ENCODE results near the gene ERN1. TPM values are rescaled to one million over a fixed set of nuclear protein-coding genes. Genes with fewer than 3 reads are reported as not detected.

ERN1 gene
- total RNA-seq, 1 donor: 12.7 TPM

GRCh38 chr17:64048805-64049204 lies 81.1 kb downstream of the ERN1 start:
- Histone ChIP-seq H3K79me2 (ENCODE audit: insufficient read depth, low read length) (no peaks in the 10 kb centered on the region), H3K36me3 (ENCODE audit: insufficient read depth, low read length) (peaks cover 69% of the 10 kb centered on the region), H3K27me3 (ENCODE audit: insufficient read depth, low read length) (no peaks in the 10 kb centered on the region), H4K20me1 (ENCODE audit: insufficient read depth, low read length) (no peaks in the 10 kb centered on the region), H2AFZ (ENCODE audit: low read length) (no peak overlapping the region), H3K4me1 (ENCODE audit: insufficient read depth, low read length) (no peaks in the 10 kb centered on the region), H3K9me3 (ENCODE audit: low read depth, low read length) (no peaks in the 10 kb centered on the region), H3K4me3 (ENCODE audit: insufficient read depth, low read length) (no peak overlapping the region), H3K4me2 (ENCODE audit: insufficient read depth, low read length) (no peak overlapping the region), H3K27ac (ENCODE audit: low read depth, low read length) (no peak overlapping the region)
- no peak for TF ChIP-seq CTCF (IDR thresholded peaks at IDR 0.05; ENCODE audit: extremely low read depth, low read depth, low read length)
- no peak for DNase-seq (ENCODE audit: insufficient read length, low spot score, missing footprints)

GRCh38 chr17:64045176-64045575 lies 84.8 kb downstream of the ERN1 start:
- Histone ChIP-seq H3K27me3 (ENCODE audit: insufficient read depth, low read length) (no peaks in the 10 kb centered on the region), H4K20me1 (ENCODE audit: insufficient read depth, low read length) (no peaks in the 10 kb centered on the region), H3K27ac (ENCODE audit: low read depth, low read length) (no peak overlapping the region), H3K9me3 (ENCODE audit: low read depth, low read length) (no peaks in the 10 kb centered on the region), H3K79me2 (ENCODE audit: insufficient read depth, low read length) (no peaks in the 10 kb centered on the region), H3K4me2 (ENCODE audit: insufficient read depth, low read length) (no peak overlapping the region), H3K36me3 (ENCODE audit: insufficient read depth, low read length) (peaks cover 53% of the 10 kb centered on the region), H3K4me1 (ENCODE audit: insufficient read depth, low read length) (no peaks in the 10 kb centered on the region), H2AFZ (ENCODE audit: low read length) (no peak overlapping the region), H3K4me3 (ENCODE audit: insufficient read depth, low read length) (no peak overlapping the region)
- no peak for TF ChIP-seq CTCF (IDR thresholded peaks at IDR 0.05; ENCODE audit: extremely low read depth, low read depth, low read length)
- no peak for DNase-seq (ENCODE audit: insufficient read length, low spot score, missing footprints)

- H3K27ac ChIP-seq (ENCODE audit: low read depth, low read length): no peak overlapping the region
- H3K9me3 ChIP-seq (ENCODE audit: low read depth, low read length): no peaks in the 10 kb centered on the region
- no peak for TF ChIP-seq CTCF (IDR thresholded peaks at IDR 0.05; ENCODE audit: extremely low read depth, low read depth, low read length)
- no peak overlapping the region for H2AFZ ChIP-seq (ENCODE audit: low read length)
- no peak overlapping the region for H3K4me2 ChIP-seq (ENCODE audit: insufficient read depth, low read length)
- no peak for DNase-seq (ENCODE audit: insufficient read length, low spot score, missing footprints)
- peaks cover 40% of the 10 kb centered on the region for H3K36me3 ChIP-seq (ENCODE audit: insufficient read depth, low read length)
- no peaks in the 10 kb centered on the region for H3K27me3 ChIP-seq (ENCODE audit: insufficient read depth, low read length)
- no peaks in the 10 kb centered on the region for H3K4me1 ChIP-seq (ENCODE audit: insufficient read depth, low read length)
- H4K20me1 ChIP-seq (ENCODE audit: insufficient read depth, low read length): no peaks in the 10 kb centered on the region
- no peaks in the 10 kb centered on the region for H3K79me2 ChIP-seq (ENCODE audit: insufficient read depth, low read length)
- H3K4me3 ChIP-seq (ENCODE audit: insufficient read depth, low read length): no peak overlapping the region
Measured at GRCh38 chr17:64042700-64043485, 87.1 kb downstream of the ERN1 start.

- no peaks in the 10 kb centered on the region for H4K20me1 ChIP-seq (ENCODE audit: insufficient read depth, low read length)
- no peak overlapping the region for H3K4me2 ChIP-seq (ENCODE audit: insufficient read depth, low read length)
- no peaks in the 10 kb centered on the region for H3K4me1 ChIP-seq (ENCODE audit: insufficient read depth, low read length)
- H3K27ac ChIP-seq (ENCODE audit: low read depth, low read length): no peak overlapping the region
- no peak overlapping the region for H3K4me3 ChIP-seq (ENCODE audit: insufficient read depth, low read length)
- no peaks in the 10 kb centered on the region for H3K79me2 ChIP-seq (ENCODE audit: insufficient read depth, low read length)
- no peak for DNase-seq (ENCODE audit: insufficient read length, low spot score, missing footprints)
- no peak for TF ChIP-seq CTCF (IDR thresholded peaks at IDR 0.05; ENCODE audit: extremely low read depth, low read depth, low read length)
- no peaks in the 10 kb centered on the region for H3K27me3 ChIP-seq (ENCODE audit: insufficient read depth, low read length)
- peaks cover 35% of the 10 kb centered on the region for H3K36me3 ChIP-seq (ENCODE audit: insufficient read depth, low read length)
- H2AFZ ChIP-seq (ENCODE audit: low read length): no peak overlapping the region
- no peaks in the 10 kb centered on the region for H3K9me3 ChIP-seq (ENCODE audit: low read depth, low read length)
Measured at GRCh38 chr17:64041912-64042311, 88.0 kb downstream of the ERN1 start.
